ENCODE data around the gene KRTAP10-5.
"Not testable (repeated sequence)": the region's sequence is repeated elsewhere in the genome, so short reads cannot be mapped to it uniquely, and the experiment has no call there.

The KRTAP10-5 gene

DNA sequence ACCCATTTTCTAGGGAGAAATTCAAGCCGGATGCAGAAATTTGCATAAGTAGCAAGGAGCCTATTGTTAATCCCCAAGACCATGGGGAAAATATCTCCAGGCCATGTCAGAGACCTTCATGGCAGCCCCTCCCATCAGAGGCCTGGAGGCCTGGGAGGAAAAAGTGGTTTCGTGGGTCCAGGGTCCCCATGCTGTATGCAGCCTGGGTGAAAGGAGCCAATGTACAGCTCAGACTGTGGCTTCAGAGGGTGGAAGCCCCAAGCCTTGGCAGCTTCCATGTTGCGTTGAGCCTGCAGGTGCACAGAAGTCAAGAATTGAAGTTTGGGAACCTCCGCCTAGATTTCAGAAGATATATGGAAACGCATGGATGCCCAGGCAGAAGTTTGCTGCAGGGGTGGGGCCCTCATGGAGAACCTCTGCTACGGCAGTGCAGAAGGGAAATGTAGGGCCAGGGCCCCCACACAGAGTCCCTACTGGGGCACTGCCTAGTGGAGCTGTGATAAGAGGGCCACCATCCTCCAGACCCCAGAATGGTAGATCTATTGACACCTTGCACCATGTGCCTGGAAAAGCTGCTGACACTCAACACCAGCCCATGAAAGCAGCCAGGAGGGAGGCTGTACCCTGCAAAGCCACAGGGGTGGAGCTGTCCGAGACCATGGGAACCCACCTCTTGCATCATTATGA lies 29.9 kb upstream of the KRTAP10-5 start:
- not testable (repeated sequence) for DNase-seq

DNA sequence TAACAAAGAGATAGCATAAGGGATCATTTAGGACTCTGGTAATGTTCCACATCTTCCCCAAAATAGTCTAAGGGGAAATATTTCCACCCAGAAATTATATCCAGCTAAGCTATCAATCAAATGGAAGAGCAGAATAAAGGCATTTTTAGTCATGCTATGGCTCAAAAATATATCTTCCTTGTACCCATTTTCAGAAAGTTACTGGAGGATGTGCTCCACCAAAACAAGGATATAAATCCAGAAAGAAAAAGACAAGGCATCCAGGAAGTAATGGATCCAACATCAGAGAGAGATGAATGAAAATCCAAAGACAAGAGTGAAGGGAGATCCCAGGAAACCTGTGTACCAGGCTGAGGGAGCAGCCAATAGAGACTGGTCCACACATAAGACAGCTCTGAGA lies 28.8 kb upstream of the KRTAP10-5 start:
- no peak for DNase-seq

DNA sequence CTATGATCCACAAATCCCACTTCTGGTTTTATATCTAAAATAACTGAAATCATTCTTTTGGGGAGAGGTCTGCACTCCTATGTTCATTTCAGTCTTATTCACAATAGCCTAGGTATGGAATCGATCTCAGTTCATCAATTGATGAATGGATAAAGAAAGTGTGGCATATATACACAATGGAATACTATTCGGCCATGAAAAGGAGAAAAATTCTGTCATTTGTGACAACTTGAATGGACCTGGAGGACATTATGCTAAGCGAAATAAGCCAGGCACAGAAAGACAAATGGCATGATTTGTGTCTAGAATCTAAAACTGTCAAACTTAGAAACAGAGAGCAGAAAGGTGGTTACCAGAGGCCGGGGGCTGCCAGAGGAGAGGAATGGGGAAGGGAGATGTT lies 26.1 kb upstream of the KRTAP10-5 start:
- DNase-seq: no peak

DNA sequence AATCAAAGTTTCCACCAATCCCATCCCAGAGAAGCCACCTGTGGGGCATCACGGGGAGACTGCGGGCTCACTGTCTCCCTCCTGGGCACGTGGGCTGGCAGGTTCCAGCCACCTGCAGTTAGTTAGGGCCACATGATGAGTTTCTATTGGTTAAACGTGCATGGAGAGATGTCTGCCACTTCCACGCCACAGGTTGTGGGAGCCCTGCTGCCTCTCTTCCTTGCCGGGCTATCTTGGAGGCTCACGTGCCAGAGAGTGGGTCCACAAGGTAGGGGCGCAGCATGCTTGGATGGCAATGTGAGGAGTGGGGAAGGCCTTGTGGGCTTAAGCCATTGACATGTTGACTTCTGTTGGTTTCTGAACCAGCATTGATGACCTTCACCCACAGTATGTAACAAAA lies 23.5 kb upstream of the KRTAP10-5 start:
- DNase-seq: no peak

DNA sequence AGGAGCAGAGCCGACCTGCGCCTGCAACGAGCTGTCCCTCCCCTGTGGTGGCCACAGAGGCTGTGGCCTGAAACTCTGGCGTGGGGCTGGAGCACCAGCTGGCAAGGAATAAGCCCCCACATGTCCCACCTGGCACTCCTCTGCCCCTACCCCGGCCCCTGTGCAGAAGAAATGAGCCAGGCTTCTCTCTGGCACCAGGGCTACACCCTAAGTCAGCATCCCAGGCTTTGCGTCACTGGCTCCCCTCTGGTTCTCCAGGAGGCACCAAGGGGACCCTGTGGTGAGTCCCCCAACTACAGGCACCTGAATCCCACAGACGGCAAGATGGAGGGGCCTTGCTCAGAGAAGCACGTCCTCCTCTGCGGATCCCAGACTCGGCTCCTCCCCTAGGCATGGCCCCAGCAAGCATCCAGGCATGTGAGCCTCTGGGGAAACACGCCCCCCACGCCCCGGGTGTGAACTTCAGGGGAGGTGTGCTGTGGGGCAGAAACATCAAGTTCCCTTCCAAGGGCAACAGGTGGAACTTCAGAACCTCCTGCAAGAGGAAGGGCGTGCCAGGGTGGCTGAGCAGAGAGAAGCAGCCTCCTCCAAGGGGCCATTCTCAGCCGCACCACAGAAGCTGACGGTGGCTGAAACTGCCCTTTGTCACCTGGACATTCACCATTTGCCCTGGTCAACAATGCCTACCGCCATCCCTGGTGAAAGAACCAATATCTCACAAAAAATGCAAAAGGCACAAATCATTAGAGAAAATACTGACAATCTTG lies 22.9 kb upstream of the KRTAP10-5 start:
- no peak for DNase-seq

DNA sequence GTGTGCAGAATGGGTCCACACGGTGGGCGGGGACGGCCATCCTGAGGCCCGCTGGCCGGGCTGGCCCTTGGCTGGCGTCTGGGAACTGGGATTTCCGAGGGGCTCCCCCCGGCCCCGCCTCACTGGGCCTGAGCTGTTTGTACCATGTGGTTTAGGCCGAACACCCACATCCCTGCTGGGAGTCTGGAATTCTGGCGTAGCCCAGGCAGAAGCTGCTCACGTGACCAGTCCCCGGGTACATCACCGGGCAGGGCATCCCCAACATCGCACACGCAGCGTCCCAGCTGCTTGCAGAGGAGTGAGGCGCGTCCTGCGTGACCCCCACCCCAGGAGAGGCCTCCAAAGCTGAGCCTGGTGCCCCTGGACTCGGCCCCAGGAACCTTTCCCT lies 22.1 kb upstream of the KRTAP10-5 start:
- DNase-seq: no peak

DNA sequence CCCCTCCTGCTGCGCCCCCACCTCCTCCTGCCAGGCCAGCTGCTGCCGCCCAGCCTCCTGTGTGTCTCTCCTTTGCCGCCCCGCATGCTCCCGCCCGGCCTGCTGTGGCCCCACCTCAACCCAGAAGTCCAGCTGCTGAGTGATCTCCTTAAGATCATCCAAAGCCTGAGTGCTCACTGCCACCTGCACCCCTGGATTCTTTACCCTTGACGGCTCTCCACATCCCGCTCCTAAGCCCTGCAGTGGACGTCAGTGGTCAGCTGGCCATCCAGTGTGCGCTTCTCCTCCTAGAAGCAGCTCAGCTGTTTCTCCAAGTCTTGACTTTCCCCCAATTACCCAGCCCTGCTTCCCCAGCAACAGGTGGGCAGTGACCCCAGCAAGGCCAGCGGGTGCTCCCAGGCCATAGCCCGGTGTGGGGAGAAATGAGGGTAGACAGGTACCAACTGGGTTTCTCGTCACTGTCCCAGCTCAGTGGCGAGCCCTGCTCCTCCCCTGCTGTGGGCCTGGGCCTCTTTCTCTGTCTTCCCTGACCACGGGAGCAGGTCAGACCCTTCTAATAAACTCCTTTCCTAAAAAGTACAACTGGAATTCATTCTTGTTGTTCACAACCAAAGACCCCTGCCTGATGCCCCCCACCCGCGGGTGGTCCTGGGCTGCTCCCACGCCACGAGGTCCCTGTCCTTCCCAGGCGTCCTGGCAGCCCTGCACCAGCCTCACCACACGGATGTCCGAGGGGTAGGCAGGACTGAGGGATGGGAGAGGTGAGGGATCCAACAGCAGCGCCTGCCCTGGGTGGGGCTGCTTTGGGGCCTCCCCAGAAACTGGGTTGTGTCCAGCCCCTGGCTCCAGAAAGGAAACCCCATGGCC lies 21.4 kb upstream of the KRTAP10-5 start:
- no peak for DNase-seq

DNA sequence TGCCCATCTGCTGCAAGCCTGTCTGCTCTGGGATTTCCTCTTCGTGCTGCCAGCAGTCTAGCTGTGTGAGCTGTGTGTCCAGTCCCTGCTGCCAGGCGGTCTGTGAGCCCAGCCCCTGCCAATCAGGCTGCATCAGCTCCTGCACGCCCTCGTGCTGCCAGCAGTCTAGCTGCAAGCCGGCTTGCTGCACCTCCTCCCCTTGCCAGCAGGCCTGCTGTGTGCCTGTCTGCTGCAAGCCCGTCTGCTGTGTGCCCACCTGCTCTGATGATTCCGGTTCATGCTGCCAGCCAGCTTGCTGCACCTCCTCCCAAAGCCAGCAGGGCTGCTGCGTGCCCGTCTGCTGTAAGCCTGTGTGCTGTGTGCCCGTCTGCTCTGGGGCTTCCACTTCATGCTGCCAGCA lies 20.7 kb upstream of the KRTAP10-5 start:
- DNase-seq: not testable (repeated sequence)

DNA sequence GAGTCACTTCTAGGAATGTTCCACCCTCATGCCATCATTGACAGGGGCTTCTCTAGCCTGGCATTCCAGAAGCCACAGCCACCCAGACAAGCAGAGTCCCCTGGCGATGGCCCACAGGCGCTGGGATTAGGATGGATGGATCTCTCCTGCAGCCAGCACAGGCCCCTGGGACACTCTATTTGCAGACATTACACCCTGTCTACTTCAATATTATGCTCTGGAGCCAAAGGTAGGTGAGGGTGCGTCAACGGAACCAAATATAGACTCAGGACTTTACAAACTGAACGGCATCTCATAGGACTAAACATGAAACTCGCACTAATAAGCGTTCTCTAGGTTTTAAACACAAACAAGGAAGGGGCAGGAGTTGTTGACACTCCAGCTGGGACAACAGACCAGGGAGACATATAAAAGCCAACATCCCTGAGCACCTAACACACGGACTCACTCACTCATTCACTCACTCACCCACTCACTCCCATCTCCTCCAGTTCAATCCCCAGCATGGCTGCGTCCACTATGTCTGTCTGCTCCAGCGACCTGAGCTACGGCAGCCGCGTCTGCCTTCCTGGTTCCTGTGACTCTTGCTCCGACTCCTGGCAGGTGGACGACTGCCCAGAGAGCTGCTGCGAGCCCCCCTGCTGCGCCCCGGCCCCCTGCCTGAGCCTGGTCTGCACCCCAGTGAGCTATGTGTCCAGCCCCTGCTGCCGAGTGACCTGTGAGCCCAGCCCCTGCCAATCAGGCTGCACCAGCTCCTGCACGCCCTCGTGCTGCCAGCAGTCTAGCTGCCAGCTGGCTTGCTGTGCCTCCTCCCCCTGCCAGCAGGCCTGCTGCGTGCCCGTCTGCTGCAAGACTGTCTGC lies 19.9 kb upstream of the KRTAP10-5 start, which contains the start of gene KRTAP10-7:
Gene KRTAP10-7 (plus strand): TSS at position 480 of the 861 bp plus-strand sequence. CDS start 25 bp downstream, at position 505.
- not testable (repeated sequence) for DNase-seq

DNA sequence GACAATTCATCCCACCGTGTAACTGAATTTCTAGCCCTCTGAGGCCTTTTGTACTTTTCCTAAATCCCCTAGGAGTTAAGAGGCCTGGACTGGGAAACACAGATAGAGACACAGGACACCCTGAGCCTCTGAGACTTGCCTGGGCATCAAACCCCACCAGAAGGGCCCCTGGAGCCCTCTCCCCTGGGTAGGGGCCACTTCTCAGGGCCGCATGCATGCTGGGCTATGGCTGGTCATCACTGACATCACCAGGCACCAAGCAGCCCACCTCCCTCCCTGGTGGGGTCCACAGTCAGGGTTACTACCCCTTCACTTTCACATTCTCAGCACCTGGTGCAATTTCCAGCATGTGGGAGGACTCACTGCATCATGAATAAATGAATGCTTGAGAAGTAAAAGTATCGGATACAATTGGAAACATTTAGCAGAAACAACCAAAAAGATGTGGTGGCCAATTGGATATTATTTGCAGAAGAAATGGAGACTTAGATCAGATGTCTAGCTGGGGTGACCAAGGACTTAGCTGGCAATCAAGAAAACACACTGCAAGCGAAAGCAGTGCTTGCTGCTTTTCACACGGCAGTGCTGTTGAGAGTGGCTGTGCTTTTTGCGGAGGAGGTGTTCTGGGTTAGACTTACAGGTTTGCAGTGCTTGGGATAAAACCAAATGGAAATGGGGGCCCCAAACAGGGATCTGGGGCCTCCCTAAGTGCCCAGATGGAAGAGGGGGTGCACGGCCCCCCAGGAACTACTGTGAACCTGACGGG lies 19.0 kb upstream of the KRTAP10-5 start:
- no peak for DNase-seq

DNA sequence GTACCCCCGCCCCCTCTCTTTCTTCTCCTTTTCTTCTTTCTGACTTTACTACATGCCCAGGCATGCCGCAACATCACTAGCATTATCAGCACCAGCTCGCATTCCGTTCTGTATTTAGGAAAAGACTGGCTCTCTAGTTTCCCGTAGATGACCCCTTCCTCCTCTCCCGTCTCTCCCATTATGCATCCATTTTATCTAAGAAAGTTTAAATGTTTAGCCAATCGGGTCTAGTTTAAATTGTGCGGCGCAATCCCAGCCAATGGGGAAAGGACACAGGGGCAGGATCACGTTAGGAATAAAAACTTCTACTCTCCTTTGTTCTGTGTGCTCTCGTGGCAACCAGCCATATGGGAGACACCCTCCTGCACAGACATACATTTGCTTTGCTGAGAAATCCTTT lies 17.7 kb upstream of the KRTAP10-5 start:
- DNase-seq: no peak

DNA sequence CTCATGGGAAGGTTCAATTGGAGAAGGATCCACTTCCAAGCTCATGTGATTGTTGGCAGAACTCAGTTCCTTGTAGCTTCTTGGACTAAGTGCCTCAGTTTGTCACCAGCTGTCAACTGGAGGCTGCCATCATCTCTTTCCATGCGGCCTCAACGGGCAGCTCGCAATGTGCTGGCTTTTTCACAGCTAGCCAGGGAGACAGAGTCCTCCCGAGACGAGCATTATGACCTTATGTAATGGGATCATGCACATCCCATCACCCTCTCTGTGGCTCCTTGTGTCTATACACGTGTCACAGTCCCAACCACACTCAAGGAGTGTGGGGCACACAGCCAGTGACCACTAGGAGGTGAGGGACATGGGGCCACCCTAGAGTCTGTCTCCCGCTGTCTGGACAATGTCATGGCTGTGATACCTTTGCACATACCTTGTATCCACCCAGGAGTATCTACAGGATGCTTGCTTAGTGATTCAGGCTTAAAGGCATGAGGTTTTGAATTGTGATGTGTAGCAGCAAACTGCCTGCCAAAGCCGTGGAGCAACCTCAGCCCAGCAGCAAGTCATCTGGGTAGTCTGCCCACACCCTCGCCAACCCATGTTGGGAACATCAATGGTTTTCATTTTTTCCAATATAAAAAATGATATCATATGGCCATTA lies 15.8 kb upstream of the KRTAP10-5 start:
- no peak for DNase-seq

DNA sequence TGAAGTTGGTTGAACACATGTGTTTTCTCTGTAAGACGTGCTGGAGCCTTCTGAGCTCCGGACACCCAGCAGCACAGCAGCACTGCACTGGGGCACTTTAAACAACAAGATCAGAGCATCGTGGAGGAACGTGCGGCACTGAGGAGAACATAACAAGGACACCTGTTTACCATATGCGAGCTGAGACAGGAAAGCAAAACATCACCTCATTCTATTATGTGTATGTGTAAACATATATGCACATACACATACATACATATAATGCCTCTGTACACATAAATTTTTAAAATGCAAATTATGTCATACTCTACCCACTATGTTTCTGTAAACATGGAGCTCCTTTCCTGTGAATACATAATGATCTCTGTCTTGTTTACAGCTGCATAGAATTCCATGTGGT lies 15.1 kb upstream of the KRTAP10-5 start:
- DNase-seq: no peak

DNA sequence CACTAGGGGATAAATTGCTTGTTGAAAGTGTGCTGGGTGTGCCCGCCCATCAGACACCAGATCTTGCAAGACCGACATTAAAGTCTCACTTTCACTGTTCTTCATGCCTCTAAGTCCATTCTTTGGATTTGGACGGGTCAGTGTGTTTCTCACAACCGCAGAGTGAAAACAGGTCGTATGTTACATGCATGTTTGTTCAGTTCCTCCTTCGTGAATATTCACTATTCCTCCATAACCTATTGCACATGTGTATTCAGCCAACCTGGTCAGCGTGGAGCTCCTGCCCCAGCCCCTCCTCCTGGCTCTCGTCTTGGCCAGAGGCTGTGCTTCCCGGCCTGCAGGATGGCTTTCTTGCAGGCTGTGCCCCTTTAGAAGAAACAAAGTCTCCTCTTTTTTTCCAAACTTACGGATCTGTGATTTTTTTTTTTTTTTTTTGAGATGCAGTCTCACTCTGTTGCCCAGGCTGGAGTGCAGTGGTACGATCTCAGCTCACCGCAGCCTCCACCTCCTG lies 14.1 kb upstream of the KRTAP10-5 start:
- no peak for DNase-seq

DNA sequence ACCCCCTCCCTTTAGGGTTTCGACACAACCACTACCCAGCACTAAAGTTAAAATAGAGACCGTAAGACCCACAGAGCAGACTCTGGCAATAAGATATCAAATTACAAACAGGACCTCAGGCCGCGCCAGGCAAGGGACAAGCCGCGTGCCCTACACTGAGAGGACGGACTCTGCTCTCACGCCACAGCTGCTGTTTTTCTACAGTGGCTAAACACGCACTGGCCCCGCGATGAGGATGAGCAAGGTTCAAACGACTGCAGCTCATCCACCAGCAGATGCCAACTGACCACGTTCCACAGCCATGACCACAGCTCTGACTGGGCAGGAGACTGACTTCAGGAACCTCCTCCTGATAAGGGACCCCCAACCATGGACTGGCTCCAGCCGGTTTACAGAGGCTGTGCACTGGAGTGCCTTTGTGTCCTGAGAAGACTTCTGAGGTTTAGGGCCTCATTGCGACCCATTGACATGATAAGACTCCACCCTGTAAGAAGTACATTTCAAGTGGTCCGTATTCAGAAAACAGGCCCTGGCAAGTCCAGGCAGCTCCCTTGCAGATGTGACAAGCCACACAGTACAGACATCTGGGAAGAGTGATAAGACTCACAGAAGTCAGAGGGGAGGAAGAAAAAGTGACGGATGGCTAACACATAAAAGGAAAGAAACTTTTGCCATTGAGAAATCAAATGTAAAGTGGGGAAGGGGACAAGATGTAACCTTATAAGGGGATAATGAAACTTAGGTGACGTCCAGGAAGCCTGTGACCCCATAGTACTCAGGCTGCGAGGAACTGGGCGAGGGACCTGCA lies 13.4 kb upstream of the KRTAP10-5 start:
- no peak for DNase-seq

DNA sequence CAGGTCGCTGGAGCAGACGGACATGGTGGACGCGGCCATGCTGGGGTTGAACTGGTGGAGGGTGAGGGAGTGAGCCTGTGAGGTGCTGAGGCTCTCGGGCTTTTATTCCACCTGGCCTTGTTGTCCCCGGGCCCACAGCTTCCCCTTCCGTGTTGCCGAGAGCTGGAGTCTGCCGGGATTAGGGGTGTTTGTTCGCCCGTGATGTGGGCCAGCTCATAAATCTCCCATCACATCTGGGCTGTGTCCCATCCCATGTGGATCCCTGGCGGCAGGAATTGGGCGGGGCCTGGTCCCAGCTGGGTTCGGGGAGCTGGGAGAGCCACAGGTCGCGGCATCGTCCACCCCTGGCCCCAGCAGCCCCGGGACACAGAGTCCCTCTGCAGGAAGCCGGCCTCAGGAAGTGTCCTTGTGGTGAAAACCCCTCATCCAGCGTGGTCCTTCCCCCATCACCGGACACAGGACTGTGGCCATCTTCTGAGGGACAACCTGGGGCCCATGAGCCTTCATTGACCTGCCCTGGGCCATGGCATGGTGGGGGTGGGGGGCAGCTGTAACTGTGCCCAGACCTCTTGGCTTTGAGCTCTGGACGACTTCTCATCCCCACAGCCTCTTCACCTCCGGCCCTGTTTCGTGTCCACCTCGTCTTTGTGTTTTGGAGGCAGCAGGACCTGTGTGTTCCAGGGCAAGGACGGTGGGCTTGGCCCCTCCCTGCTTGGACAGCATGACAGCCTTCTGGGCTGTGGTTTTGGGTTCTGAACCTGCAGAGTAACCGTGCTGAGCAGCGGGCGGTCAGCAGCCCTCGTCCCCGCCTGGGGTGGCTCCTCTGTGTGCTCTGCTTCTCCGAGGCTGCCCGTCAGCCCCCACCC lies 12.3 kb upstream of the KRTAP10-5 start, which contains the start of gene KRTAP10-6:
Gene KRTAP10-6 (minus strand): TSS at position 60 of the 866 bp plus-strand sequence. CDS start 21 bp downstream, at position 39.
- no peak for DNase-seq

DNA sequence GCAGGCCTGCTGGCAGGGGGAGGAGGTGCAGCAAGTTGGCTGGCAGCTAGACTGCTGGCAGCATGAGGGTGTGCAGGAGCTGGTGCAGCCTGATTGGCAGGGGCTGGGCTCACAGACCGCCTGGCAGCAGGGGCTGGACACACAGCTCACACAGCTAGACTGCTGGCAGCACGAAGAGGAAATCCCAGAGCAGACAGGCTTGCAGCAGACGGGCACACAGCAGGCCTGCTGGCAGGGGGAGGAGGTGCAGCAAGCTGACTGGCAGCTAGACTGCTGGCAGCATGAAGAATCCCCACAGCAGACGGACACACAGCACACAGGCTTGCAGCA lies 11.4 kb upstream of the KRTAP10-5 start:
- not testable (repeated sequence) for DNase-seq

DNA sequence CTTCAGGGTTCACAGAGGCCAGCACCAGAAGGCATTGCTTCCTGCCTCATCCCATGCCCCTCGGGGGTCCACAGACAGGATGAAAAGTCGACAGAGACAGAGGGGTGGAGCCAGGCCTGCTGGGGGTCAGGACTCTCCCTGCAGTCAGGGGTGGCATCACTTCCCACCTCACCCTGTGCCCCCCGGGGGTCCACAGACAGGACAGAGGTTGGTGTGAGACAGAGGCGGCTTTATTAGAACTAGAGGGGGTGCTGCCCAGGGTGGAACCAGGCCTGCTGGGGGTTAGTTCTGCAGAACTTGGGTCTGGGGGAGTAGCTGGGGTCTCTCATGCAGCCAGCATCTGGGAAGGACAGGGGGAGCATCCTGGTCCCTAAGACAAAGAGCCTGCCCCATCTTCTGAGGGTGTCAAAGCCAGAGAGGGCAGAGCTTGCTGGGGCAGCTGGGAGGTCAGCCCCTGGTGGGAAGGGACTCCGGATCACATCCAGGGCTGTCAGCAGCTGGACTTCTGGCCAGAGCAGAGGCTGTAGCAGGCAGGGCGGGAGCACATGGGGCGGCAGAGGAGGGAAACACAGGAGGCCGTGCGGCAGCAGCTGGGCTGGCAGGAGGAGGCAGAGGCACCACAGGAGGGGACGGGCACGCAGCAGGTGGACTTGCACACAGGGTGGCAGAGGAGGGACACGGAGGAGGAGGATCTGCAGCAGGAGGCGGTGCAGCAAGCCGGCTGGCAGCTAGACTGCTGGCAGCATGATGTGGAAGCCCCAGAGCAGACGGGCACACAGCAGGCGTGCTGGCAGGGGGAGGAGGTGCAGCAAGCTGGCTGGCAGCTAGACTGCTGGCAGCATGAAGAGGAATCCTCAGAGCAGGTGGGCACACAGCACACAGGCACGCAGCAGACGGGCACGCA lies 10.7 kb upstream of the KRTAP10-5 start:
- DNase-seq: not testable (repeated sequence)
